GM12864 (cell line): ENCODE measurements around the gene GALNT9.
"Not testable (repeated sequence)": the region's sequence is repeated elsewhere in the genome, so short reads cannot be mapped to it uniquely, and the experiment has no call there.

ENCODE experiments used
- DNase-seq: peaks from one replicate; pipeline ENCODE4 v3.0.0-alpha.2; 2011; ENCODE audit warnings: low read depth
- H3K4me3 ChIP-seq: 2 replicates; pipeline ENCODE4 v1.5.1; 2011; ENCODE audit warnings: mild to moderate bottlenecking, low read depth, low read length, control low read depth
- TF ChIP-seq, protein P1 (sequence below): IDR thresholded peaks from 2 replicates; pipeline ENCODE4 v1.5.1; 2011; ENCODE audit warnings: low read depth, mild to moderate bottlenecking, moderate library complexity, low read length, control low read depth, inconsistent platforms; ENCODE audit errors: missing control alignments

Gene GALNT9

GRCh38 chr12:132248453-132249167 lies 80.8 kb downstream of the GALNT9 start:
- DNase-seq = no peak
- H3K4me3 ChIP-seq = no peak overlapping the region
- TF ChIP-seq, protein P1, sequence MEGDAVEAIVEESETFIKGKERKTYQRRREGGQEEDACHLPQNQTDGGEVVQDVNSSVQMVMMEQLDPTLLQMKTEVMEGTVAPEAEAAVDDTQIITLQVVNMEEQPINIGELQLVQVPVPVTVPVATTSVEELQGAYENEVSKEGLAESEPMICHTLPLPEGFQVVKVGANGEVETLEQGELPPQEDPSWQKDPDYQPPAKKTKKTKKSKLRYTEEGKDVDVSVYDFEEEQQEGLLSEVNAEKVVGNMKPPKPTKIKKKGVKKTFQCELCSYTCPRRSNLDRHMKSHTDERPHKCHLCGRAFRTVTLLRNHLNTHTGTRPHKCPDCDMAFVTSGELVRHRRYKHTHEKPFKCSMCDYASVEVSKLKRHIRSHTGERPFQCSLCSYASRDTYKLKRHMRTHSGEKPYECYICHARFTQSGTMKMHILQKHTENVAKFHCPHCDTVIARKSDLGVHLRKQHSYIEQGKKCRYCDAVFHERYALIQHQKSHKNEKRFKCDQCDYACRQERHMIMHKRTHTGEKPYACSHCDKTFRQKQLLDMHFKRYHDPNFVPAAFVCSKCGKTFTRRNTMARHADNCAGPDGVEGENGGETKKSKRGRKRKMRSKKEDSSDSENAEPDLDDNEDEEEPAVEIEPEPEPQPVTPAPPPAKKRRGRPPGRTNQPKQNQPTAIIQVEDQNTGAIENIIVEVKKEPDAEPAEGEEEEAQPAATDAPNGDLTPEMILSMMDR = no peak

DNA sequence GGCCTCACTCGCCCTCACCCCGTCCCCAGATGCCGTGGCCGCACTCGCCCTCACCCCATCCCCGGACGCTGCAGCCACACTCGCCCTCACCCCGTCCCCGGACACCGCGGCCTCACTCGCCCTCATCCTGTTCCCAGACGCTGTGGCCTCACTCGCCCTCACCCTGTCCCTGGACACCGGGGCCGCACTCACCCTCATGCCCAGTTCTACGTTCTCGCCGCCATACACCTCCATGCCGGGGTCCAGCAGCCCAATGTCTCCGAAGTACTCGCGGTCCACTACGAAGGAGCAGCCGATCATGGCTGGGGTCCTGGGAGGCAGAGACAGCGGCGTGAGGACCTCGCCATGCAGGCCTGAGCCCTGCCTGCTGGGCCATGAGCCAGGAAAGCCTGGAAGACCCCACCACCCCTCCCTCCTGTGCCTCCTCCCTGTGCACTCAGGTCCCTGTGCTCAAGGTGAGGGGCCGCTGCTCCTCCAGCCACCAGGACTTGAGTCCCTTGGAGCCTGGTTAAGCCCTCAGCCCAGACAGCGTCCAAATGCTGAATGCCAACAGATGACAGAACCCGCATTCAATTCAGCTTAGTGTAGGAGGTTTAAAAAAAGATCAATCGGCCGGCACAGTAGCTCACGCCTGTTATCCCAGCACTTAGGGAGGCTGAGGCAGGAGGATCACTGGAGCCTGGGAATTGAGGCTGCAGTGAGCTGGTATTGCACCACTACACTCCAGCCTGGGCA lies 81.5 kb downstream of the GALNT9 start:
- H3K4me3 ChIP-seq = no peak overlapping the region
- TF ChIP-seq, protein P1 = no peak
- DNase-seq = no peak

- TF ChIP-seq, protein P1 = no peak
- H3K4me3 ChIP-seq = no peak overlapping the region
These were observed 82.2 kb downstream of the GALNT9 start for GRCh38 chr12:132246997-132247717.

DNA sequence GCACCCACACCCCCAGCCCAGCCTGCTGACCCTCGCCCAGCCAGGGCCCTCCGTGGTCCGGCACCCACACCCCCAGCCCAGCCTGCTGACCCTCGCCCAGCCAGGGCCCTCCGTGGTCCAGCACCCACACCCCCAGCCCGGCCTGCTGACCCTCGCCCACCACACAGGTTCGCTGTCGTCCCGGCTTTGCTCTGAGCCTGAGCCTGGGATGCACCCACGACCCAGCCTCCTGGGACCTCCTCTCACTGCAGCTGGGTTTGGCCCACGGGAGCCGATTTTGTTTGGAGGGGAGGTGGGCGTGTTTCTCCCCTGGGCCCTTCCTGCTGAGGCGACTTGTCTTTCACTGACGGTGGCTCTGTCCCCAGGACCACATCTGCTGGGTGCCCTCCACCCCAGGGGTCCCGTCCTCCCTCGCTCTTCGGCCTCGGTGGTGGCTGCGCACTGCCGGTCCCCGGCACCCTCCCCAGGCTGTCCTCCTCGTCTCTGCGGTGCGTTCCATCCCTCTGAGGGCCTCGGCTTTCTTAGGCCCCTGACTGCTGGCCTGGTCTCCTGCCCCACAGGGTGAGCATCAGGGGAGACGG lies 83.8 kb downstream of the GALNT9 start:
- no peak for DNase-seq
- TF ChIP-seq, protein P1 = no peak
- no peak overlapping the region for H3K4me3 ChIP-seq

More at GRCh38 chr12:132246997-132247717, 82.2 kb downstream of the GALNT9 start:
- DNase-seq = no peak

GRCh38 chr12:132244724-132245295 lies 84.6 kb downstream of the GALNT9 start:
- TF ChIP-seq, protein P1 = no peak
- DNase-seq = no peak
- H3K4me3 ChIP-seq = no peak overlapping the region

DNA sequence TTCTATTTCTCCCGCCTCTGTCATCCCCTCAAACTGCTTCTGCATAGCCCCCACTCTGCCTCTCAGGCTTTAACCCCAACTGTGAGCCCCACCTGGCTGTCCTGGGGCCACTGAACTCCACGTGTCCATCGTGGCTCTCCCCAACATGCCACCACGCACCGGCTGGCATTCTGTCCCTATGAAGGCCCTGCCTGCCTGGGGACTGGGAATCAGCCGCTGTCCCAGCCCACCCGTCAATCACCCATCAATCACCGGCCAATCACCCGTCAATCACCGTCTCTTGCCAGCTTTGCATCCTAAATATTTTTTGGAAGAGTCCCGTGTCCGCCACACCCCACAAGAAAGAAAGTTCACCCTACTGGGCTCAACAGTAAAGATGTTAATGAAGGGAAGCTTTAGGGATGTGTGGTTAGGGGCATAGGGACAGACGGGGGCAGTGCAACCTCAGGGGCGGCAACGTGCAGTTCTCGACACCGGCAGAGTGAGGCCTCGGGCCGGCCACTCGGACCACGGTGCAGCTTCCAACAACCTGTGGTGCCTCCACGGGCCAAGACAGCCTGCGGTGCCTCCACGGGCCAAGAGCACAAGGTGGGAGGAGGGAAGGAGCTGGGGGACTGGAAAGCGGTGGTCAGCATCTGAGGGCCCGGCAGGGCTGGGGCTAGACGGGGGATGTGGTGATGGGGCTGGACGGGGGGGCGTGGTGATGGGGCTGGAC lies 85.6 kb downstream of the GALNT9 start:
- TF ChIP-seq, protein P1 = no peak
- no peak for DNase-seq
- H3K4me3 ChIP-seq = no peak overlapping the region

GRCh38 chr12:132243171-132243570 lies 86.2 kb downstream of the GALNT9 start:
- not testable (repeated sequence) for DNase-seq, H3K4me3 ChIP-seq

DNA sequence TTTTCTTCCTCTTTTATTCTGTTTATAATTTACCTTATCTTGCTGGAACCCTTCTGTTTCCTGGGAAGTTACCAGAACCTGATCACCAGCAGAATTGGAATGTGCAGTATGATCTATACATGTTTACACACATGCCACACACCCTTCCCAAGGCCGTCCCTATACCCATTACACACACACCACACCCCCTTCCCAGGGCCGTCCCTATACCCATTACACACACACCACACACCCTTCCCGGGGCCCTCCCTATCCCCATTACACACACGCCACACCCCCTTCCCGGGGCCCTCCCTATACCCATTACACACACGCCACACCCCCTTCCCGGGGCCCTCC lies 88.8 kb downstream of the GALNT9 start:
- not testable (repeated sequence) for DNase-seq, H3K4me3 ChIP-seq
